Measurements from ENCODE around the gene TMEM220.
A peak's percentile ranks its signal among the peaks of the same experiment; 100 is the strongest.
"Not testable (repeated sequence)": the region's sequence is repeated elsewhere in the genome, so short reads cannot be mapped to it uniquely, and the experiment has no call there.

Gene TMEM220

GRCh38 chr17:10731408-10731879, 1.6 kb upstream of the TMEM220 start:
- H3K4me1 ChIP-seq (ENCODE audit: low read length), result no peaks in the 10 kb centered on the region
- H3K9me3 ChIP-seq (ENCODE audit: insufficient read depth, low read length), result no peaks in the 10 kb centered on the region
- no peaks in the 10 kb centered on the region for H3K36me3 ChIP-seq (replicated peaks; ENCODE audit: low read depth, low read length)
- H3K27me3 ChIP-seq (ENCODE audit: low read depth, low read length), result no peaks in the 10 kb centered on the region
- no peak overlapping the region for H3K4me3 ChIP-seq (ENCODE audit: low read length)
- no peak overlapping the region for H3K27ac ChIP-seq (ENCODE audit: low read length)
- no peak for TF ChIP-seq CTCF (IDR thresholded peaks at IDR 0.05; ENCODE audit: low read depth, low read length)
- no peak for TF ChIP-seq EZH2phosphoT487 (IDR thresholded peaks at IDR 0.05; ENCODE audit: low read depth)
- H3K9ac ChIP-seq (ENCODE audit: low read length), result no peak overlapping the region
- H2AFZ ChIP-seq (ENCODE audit: low read depth, low read length), result no peak overlapping the region
- no peaks in the 10 kb centered on the region for H3K79me2 ChIP-seq (ENCODE audit: low read length)
- H4K20me1 ChIP-seq (ENCODE audit: insufficient read depth, low read length), result no peaks in the 10 kb centered on the region
- no peak overlapping the region for H3K4me2 ChIP-seq (ENCODE audit: low read length)

GRCh38 chr17:10730247-10730646, 424 bp upstream of the TMEM220 start:
- not testable (repeated sequence) for H3K79me2 ChIP-seq (ENCODE audit: low read length); H2AFZ ChIP-seq (ENCODE audit: low read depth, low read length); H3K36me3 ChIP-seq (replicated peaks; ENCODE audit: low read depth, low read length); H4K20me1 ChIP-seq (ENCODE audit: insufficient read depth, low read length); H3K9me3 ChIP-seq (ENCODE audit: insufficient read depth, low read length); H3K27me3 ChIP-seq (ENCODE audit: low read depth, low read length); H3K27ac ChIP-seq (ENCODE audit: low read length); H3K4me1 ChIP-seq (ENCODE audit: low read length); H3K9ac ChIP-seq (ENCODE audit: low read length)
- Histone ChIP-seq H3K4me3 (ENCODE audit: low read length) (peak overlapping the region; percentile 71), H3K4me2 (ENCODE audit: low read length) (peak overlapping the region; percentile 39; the same call in 1 of the 2 replicates)

- Histone ChIP-seq H4K20me1 (ENCODE audit: insufficient read depth, low read length) (no peaks in the 10 kb centered on the region), H2AFZ (ENCODE audit: low read depth, low read length) (no peak overlapping the region), H3K36me3 (replicated peaks; ENCODE audit: low read depth, low read length) (no peaks in the 10 kb centered on the region), H3K9ac (ENCODE audit: low read length) (no peak overlapping the region), H3K27me3 (ENCODE audit: low read depth, low read length) (no peaks in the 10 kb centered on the region), H3K4me3 (ENCODE audit: low read length) (no peak overlapping the region), H3K9me3 (ENCODE audit: insufficient read depth, low read length) (no peaks in the 10 kb centered on the region), H3K4me1 (ENCODE audit: low read length) (no peaks in the 10 kb centered on the region), H3K79me2 (ENCODE audit: low read length) (no peaks in the 10 kb centered on the region), H3K4me2 (ENCODE audit: low read length) (no peak overlapping the region), H3K27ac (ENCODE audit: low read length) (no peak overlapping the region)
- TF ChIP-seq EZH2phosphoT487 (IDR thresholded peaks at IDR 0.05; ENCODE audit: low read depth) (no peak), CTCF (IDR thresholded peaks at IDR 0.05; ENCODE audit: low read depth, low read length) (no peak)
Observed at GRCh38 chr17:10728331-10728892, 1.4 kb downstream of the TMEM220 start.

- H3K4me2 ChIP-seq (ENCODE audit: low read length), result no peak overlapping the region
- no peaks in the 10 kb centered on the region for H3K9me3 ChIP-seq (ENCODE audit: insufficient read depth, low read length)
- no peaks in the 10 kb centered on the region for H3K27me3 ChIP-seq (ENCODE audit: low read depth, low read length)
- H2AFZ ChIP-seq (ENCODE audit: low read depth, low read length), result no peak overlapping the region
- H3K79me2 ChIP-seq (ENCODE audit: low read length), result no peaks in the 10 kb centered on the region
- no peak overlapping the region for H3K9ac ChIP-seq (ENCODE audit: low read length)
- no peaks in the 10 kb centered on the region for H4K20me1 ChIP-seq (ENCODE audit: insufficient read depth, low read length)
- no peak overlapping the region for H3K27ac ChIP-seq (ENCODE audit: low read length)
- no peaks in the 10 kb centered on the region for H3K4me1 ChIP-seq (ENCODE audit: low read length)
- no peaks in the 10 kb centered on the region for H3K36me3 ChIP-seq (replicated peaks; ENCODE audit: low read depth, low read length)
- no peak overlapping the region for H3K4me3 ChIP-seq (ENCODE audit: low read length)
- TF ChIP-seq EZH2phosphoT487 (IDR thresholded peaks at IDR 0.05; ENCODE audit: low read depth) (no peak), CTCF (IDR thresholded peaks at IDR 0.05; ENCODE audit: low read depth, low read length) (no peak)
Observed at GRCh38 chr17:10727192-10727591, 2.6 kb downstream of the TMEM220 start.
